OCI-LY3 (cell line): Measurements from ENCODE around the gene STOX1.
"Not testable (repeated sequence)": the region's sequence is repeated elsewhere in the genome, so short reads cannot be mapped to it uniquely, and the experiment has no call there.

Source experiments
- H2AFZ ChIP-seq: fragments of 200-600, 300-600 bp; shearing (Covaris generic); 2 replicates; pipeline ENCODE4 v1.6.0; 2014; ENCODE audit warnings: antibody characterized with exemption, low read depth, low read length
- H3K27ac ChIP-seq: fragments of 200-600, 300-600 bp; sonication (generic); 2 replicates; pipeline ENCODE4 v1.5.1; 2014; ENCODE audit warnings: mild to moderate bottlenecking, low read length, moderate library complexity, mixed read lengths
- H3K27me3 ChIP-seq: fragments of 200-600, 300-600 bp; sonication (generic); 2 replicates; pipeline ENCODE4 v1.6.1; 2014; ENCODE audit warnings: low read depth, low read length, mixed read lengths
- H3K36me3 ChIP-seq: fragments of 200-600, 300-600 bp; sonication (generic); replicated peaks from 2 replicates; pipeline ENCODE3; 2014; ENCODE audit warnings: low read depth, low read length, mixed read lengths
- H3K4me1 ChIP-seq: fragments of 300-600, 200-600 bp; sonication (generic); 2 replicates; pipeline ENCODE4 v1.6.1; 2014; ENCODE audit warnings: low read length, mixed read lengths
- H3K4me2 ChIP-seq: fragments of 200-600, 300-600 bp; sonication (generic); 2 replicates; pipeline ENCODE4 v1.6.1; 2014; ENCODE audit warnings: low read length, mixed read lengths
- H3K4me3 ChIP-seq: fragments of 300-600, 200-600 bp; sonication (generic); 2 replicates; pipeline ENCODE4 v1.5.1; 2014; ENCODE audit warnings: antibody characterized with exemption, mild to moderate bottlenecking, low read length, moderate library complexity
- H3K79me2 ChIP-seq: fragments of 300-600, 200-600 bp; shearing (Covaris generic); 2 replicates; pipeline ENCODE4 v1.6.1; 2014; ENCODE audit warnings: mild to moderate bottlenecking, low read length, mixed read lengths
- H3K9ac ChIP-seq: fragments of 300-600, 200-600 bp; shearing (Covaris generic); 2 replicates; pipeline ENCODE4 v1.6.0; 2014; ENCODE audit warnings: mild to moderate bottlenecking, low read length, moderate library complexity
- H3K9me3 ChIP-seq: fragments of 200-600, 300-600 bp; shearing (Covaris generic); 2 replicates; pipeline ENCODE4 v1.6.1; 2014; ENCODE audit warnings: low read length, mixed read lengths; ENCODE audit not compliant: insufficient read depth
- H4K20me1 ChIP-seq: fragments of 200-600, 300-600 bp; sonication (generic); 2 replicates; pipeline ENCODE4 v1.6.1; 2016; ENCODE audit warnings: low read length, mixed read lengths; ENCODE audit not compliant: insufficient read depth
- EZH2phosphoT487 ChIP-seq: fragments of 200-600 bp; shearing (Covaris generic); IDR thresholded peaks from 2 replicates; pipeline ENCODE4 v1.6.1; 2018; ENCODE audit warnings: antibody characterized with exemption, mixed run types, low read depth
- TF ChIP-seq, protein P1 (sequence below): fragments of 200-600, 300-600 bp; sonication (generic); IDR thresholded peaks from 2 replicates; pipeline ENCODE4 v1.5.1; 2014; ENCODE audit warnings: antibody characterized with exemption, low read length, low read depth

The STOX1 gene

DNA sequence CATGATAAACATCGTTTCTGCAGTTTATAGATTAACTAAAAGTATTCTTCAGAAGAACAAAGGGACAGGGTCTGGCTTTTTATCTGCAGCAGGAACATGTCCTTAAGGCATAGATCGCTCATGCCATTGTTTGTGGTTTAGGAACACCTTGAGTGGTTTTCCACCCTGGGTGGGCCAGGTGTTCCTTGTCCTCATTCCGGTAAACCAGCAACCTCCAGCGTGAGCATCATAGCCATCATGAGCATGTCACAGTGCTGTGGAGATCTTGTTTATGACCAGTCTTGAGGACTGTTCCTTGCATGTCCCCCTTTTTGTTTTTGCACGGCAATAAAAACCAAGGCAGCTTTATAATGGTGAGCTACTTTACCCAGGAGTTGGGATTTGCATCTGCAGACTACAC lies 33.9 kb downstream of the STOX1 start:
- TF ChIP-seq, protein P1, sequence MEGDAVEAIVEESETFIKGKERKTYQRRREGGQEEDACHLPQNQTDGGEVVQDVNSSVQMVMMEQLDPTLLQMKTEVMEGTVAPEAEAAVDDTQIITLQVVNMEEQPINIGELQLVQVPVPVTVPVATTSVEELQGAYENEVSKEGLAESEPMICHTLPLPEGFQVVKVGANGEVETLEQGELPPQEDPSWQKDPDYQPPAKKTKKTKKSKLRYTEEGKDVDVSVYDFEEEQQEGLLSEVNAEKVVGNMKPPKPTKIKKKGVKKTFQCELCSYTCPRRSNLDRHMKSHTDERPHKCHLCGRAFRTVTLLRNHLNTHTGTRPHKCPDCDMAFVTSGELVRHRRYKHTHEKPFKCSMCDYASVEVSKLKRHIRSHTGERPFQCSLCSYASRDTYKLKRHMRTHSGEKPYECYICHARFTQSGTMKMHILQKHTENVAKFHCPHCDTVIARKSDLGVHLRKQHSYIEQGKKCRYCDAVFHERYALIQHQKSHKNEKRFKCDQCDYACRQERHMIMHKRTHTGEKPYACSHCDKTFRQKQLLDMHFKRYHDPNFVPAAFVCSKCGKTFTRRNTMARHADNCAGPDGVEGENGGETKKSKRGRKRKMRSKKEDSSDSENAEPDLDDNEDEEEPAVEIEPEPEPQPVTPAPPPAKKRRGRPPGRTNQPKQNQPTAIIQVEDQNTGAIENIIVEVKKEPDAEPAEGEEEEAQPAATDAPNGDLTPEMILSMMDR = no peak
- TF ChIP-seq EZH2phosphoT487 = no peak

DNA sequence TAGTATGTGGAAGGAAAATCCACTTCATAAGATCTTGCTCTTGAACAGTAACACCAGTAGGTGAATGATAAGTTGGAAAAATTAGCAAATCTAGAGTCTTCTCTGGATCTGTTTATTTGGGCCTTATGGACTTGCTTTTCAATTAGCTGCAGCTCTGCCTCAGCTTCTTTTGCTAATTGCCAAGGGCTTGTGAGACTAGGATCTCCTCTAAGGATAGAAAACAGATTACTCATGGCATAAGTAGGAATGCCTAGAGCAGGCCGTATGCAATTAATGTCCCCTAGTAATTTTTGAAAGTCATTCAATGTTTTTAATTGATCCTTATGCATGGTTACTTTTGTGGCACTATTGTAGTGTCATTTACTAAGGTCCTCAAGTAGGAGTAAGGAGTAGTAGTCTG lies 37.3 kb downstream of the STOX1 start:
- H3K4me3 ChIP-seq = no peak overlapping the region
- TF ChIP-seq, protein P1 = no peak
- TF ChIP-seq EZH2phosphoT487 = no peak
- H3K9me3 ChIP-seq = no peaks in the 10 kb centered on the region
- H3K36me3 ChIP-seq = no peaks in the 10 kb centered on the region
- no peak overlapping the region for H2AFZ ChIP-seq
- peaks cover 4% of the 10 kb centered on the region; the same call in 1 of the 2 replicates for H3K4me1 ChIP-seq
- no peaks in the 10 kb centered on the region for H3K27me3 ChIP-seq
- H3K4me2 ChIP-seq = no peak overlapping the region
- H3K9ac ChIP-seq = no peak overlapping the region
- H3K27ac ChIP-seq = no peak overlapping the region
- H3K79me2 ChIP-seq = no peaks in the 10 kb centered on the region
- no peaks in the 10 kb centered on the region for H4K20me1 ChIP-seq

More for the DNA sequence above, 33.9 kb downstream of the STOX1 start:
- H2AFZ ChIP-seq = no peak overlapping the region
- no peak overlapping the region for H3K9ac ChIP-seq
- no peaks in the 10 kb centered on the region for H3K79me2 ChIP-seq
- no peaks in the 10 kb centered on the region for H3K27me3 ChIP-seq
- no peak overlapping the region for H3K4me2 ChIP-seq
- no peak overlapping the region for H3K4me3 ChIP-seq
- H3K27ac ChIP-seq = no peak overlapping the region
- no peaks in the 10 kb centered on the region for H4K20me1 ChIP-seq
- no peaks in the 10 kb centered on the region for H3K9me3 ChIP-seq
- no peaks in the 10 kb centered on the region for H3K36me3 ChIP-seq
- peaks cover 4% of the 10 kb centered on the region; the same call in 1 of the 2 replicates for H3K4me1 ChIP-seq

GRCh38 chr10:68868173-68868572 lies 40.8 kb downstream of the STOX1 start:
- not testable (repeated sequence) for H3K4me1 ChIP-seq

DNA sequence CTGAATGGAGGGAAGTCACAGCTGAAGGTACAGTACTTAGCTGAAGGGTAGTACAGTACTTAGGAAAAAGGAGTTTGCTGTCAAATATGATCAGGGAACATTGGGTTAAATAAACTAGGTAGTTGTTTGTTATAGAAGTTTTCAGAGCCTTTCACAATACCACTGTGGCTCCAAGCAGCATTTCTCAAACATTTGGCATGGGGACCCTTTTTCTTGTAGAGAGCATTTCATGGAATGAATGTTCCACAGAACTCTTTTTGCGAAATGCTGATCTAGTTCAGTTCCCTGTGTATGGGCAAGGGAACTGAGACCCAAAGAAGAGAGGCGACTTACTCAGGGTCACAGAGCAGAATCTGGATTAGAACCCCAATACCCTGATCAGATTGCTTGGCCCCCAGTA lies 42.3 kb downstream of the STOX1 start:
- H4K20me1 ChIP-seq = no peaks in the 10 kb centered on the region
- H3K4me3 ChIP-seq = no peak overlapping the region
- no peak overlapping the region for H3K4me2 ChIP-seq
- no peaks in the 10 kb centered on the region for H3K79me2 ChIP-seq
- no peak overlapping the region for H3K27ac ChIP-seq
- no peaks in the 10 kb centered on the region for H3K9me3 ChIP-seq
- H3K9ac ChIP-seq = no peak overlapping the region
- peaks cover 4% of the 10 kb centered on the region; the same call in 1 of the 2 replicates for H3K4me1 ChIP-seq
- H2AFZ ChIP-seq = no peak overlapping the region
- no peak for TF ChIP-seq EZH2phosphoT487
- TF ChIP-seq, protein P1 = no peak
- no peaks in the 10 kb centered on the region for H3K27me3 ChIP-seq
- no peaks in the 10 kb centered on the region for H3K36me3 ChIP-seq

More at GRCh38 chr10:68868173-68868572, 40.8 kb downstream of the STOX1 start:
- not testable (repeated sequence) for H3K27me3 ChIP-seq, H2AFZ ChIP-seq, H4K20me1 ChIP-seq, H3K36me3 ChIP-seq, H3K4me3 ChIP-seq, H3K4me2 ChIP-seq, H3K9ac ChIP-seq, H3K9me3 ChIP-seq, H3K79me2 ChIP-seq, H3K27ac ChIP-seq

GRCh38 chr10:68870061-68870460 lies 42.7 kb downstream of the STOX1 start:
- Histone ChIP-seq H3K9me3 (no peaks in the 10 kb centered on the region), H3K4me2 (no peak overlapping the region), H3K27me3 (no peaks in the 10 kb centered on the region), H3K79me2 (no peaks in the 10 kb centered on the region), H3K4me1 (peaks cover 4% of the 10 kb centered on the region; the same call in 1 of the 2 replicates), H2AFZ (no peak overlapping the region), H3K36me3 (no peaks in the 10 kb centered on the region), H3K4me3 (no peak overlapping the region), H3K27ac (no peak overlapping the region), H4K20me1 (no peaks in the 10 kb centered on the region), H3K9ac (no peak overlapping the region)
- TF ChIP-seq, protein P1 = no peak
- no peak for TF ChIP-seq EZH2phosphoT487
